ENCODE results near the gene CLEC5A.
A peak's percentile ranks its signal among the peaks of the same experiment; 100 is the strongest.

- no peak for TF ChIP-seq EP300 (IDR thresholded peaks at IDR 0.05)
- TF ChIP-seq, protein P1, sequence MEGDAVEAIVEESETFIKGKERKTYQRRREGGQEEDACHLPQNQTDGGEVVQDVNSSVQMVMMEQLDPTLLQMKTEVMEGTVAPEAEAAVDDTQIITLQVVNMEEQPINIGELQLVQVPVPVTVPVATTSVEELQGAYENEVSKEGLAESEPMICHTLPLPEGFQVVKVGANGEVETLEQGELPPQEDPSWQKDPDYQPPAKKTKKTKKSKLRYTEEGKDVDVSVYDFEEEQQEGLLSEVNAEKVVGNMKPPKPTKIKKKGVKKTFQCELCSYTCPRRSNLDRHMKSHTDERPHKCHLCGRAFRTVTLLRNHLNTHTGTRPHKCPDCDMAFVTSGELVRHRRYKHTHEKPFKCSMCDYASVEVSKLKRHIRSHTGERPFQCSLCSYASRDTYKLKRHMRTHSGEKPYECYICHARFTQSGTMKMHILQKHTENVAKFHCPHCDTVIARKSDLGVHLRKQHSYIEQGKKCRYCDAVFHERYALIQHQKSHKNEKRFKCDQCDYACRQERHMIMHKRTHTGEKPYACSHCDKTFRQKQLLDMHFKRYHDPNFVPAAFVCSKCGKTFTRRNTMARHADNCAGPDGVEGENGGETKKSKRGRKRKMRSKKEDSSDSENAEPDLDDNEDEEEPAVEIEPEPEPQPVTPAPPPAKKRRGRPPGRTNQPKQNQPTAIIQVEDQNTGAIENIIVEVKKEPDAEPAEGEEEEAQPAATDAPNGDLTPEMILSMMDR (IDR thresholded peaks at IDR 0.05), result peak in 1 of 6 experiments; percentile 11
- TF ChIP-seq POLR2AphosphoS5 (IDR thresholded peaks at IDR 0.05), result no peak
- TF ChIP-seq POLR2A (IDR thresholded peaks at IDR 0.05), result no peak
Measured at GRCh38 chr7:141974831-141975230, 28.1 kb upstream of the CLEC5A start.

All from upper lobe of left lung (tissue), 4 donors.